ENCODE results near the gene NUDT14.

DNA sequence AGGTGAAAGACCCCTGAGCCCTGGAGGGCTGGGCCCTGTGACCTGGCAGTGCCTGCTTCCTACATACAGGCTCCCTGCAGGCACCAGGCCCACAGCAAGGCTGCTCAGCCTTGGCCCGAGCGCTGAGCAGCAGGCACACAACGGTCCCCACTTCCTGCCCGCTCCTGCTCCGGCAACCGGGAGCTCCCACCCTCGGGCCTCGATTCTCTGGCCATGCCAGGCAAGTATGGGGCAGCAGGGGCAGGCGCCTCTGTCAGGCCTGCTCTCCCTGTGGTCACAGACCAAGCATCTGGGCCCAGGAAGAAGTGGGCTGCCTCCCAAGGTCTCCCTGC, 30.6 kb upstream of the NUDT14 start:
- TF ChIP-seq, protein P1, sequence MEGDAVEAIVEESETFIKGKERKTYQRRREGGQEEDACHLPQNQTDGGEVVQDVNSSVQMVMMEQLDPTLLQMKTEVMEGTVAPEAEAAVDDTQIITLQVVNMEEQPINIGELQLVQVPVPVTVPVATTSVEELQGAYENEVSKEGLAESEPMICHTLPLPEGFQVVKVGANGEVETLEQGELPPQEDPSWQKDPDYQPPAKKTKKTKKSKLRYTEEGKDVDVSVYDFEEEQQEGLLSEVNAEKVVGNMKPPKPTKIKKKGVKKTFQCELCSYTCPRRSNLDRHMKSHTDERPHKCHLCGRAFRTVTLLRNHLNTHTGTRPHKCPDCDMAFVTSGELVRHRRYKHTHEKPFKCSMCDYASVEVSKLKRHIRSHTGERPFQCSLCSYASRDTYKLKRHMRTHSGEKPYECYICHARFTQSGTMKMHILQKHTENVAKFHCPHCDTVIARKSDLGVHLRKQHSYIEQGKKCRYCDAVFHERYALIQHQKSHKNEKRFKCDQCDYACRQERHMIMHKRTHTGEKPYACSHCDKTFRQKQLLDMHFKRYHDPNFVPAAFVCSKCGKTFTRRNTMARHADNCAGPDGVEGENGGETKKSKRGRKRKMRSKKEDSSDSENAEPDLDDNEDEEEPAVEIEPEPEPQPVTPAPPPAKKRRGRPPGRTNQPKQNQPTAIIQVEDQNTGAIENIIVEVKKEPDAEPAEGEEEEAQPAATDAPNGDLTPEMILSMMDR (conservative IDR thresholded peaks at IDR 0.05): no peak
- TF ChIP-seq EZH2 (IDR thresholded peaks at IDR 0.05; ENCODE audit: low read depth): no peak
